GM12878 (cell line): ENCODE measurements around the gene MYO18B. TPM values are rescaled to one million over a fixed set of nuclear protein-coding genes. Genes with fewer than 3 reads are reported as not detected.

Experiments
- ATAC-seq: fragments of 200-7000 bp; cut with Tn5 transposase; 3 replicates; pipeline ENCODE4 v1.9.1; 2020; ENCODE audit warnings: mild to moderate bottlenecking, moderate library complexity
- BruUV-seq: library from RNA; stranded (reverse); fragments of 400-500 nt; replicated peaks from 2 replicates; lab custom pipeline; 2021; lab: Mats Ljungman, UMichigan
- CTCF ChIA-PET: fragments of 300-600 bp; sonication (Branson Sonifier 250); formaldehyde crosslinking; extraction: SDS; loops from one replicate; lab custom pipeline; 2021; ENCODE audit warnings: inconsistent platforms; lab: Yijun Ruan, JAX
- POLR2A ChIA-PET: fragments of 350-600 bp; formaldehyde crosslinking; extraction: SDS; loops from one replicate; lab custom pipeline; 2021; ENCODE audit warnings: inconsistent platforms; lab: Charles Lee
- RAD21 ChIA-PET: fragments of 300-600 bp; sonication (Branson Sonifier 250); formaldehyde crosslinking; loops from one replicate; lab custom pipeline; 2023; ENCODE audit warnings: antibody characterized with exemption; ENCODE audit not compliant: unreplicated experiment; lab: Charles Lee
- SMC1A ChIA-PET: fragments of 300-600 bp; sonication (Branson Sonifier 250); formaldehyde crosslinking; loops from one replicate; lab custom pipeline; 2023; ENCODE audit not compliant: unreplicated experiment, uncharacterized antibody; lab: Charles Lee
- DNase-seq: peaks from one replicate; pipeline ENCODE4 v3.0.0-alpha.2; 2011; ENCODE audit warnings: low read depth, low spot score
- FAIRE-seq: peaks from 3 replicates; lab custom pipeline; 2011; peaks lifted over from hg19 to GRCh38; lab: Jason Lieb, UNC
- H2AFZ ChIP-seq: 2 replicates; pipeline ENCODE4 v1.6.0; 2011; ENCODE audit warnings: low read depth, low read length, control low read depth; ENCODE audit not compliant: control insufficient read depth
- H3K27ac ChIP-seq: 2 replicates; pipeline ENCODE4 v1.5.1; 2011; ENCODE audit warnings: control low read depth; ENCODE audit not compliant: control insufficient read depth, insufficient read depth
- H3K27me3 ChIP-seq, 2 experiments: replicated peaks in 1 of 2; 2 replicates each; pipeline versions ENCODE4 v1.6.0 to v1.6.1; 2011; ENCODE audit warnings: low read length in 1 of 2; ENCODE audit not compliant: control insufficient read depth in 2 of 2, insufficient read depth in 2 of 2
- H3K36me3 ChIP-seq, 2 experiments: 2 replicates each; pipeline ENCODE4 v1.5.1; 2011; ENCODE audit warnings: low read length in 1 of 2; ENCODE audit not compliant: control insufficient read depth in 2 of 2, insufficient read depth in 2 of 2
- H3K4me1 ChIP-seq: 2 replicates; pipeline ENCODE4 v1.6.1; 2011; ENCODE audit warnings: mild to moderate bottlenecking, low read length, moderate library complexity, mixed read lengths; ENCODE audit not compliant: control insufficient read depth, insufficient read depth
- H3K4me2 ChIP-seq: 2 replicates; pipeline ENCODE4 v1.6.0; 2011; ENCODE audit warnings: control low read depth; ENCODE audit not compliant: control insufficient read depth, insufficient read depth
- H3K4me3 ChIP-seq: fragments of 200-600 bp; sonication (generic); 2 replicates; pipeline ENCODE4 v1.5.1; 2016
- H3K79me2 ChIP-seq: 2 replicates; pipeline ENCODE4 v1.6.0; 2011; ENCODE audit warnings: low read length; ENCODE audit not compliant: control insufficient read depth, insufficient read depth
- H3K9ac ChIP-seq: 2 replicates; pipeline ENCODE4 v1.8.0; 2011; ENCODE audit warnings: low read length, control low read depth, mixed read lengths; ENCODE audit not compliant: control insufficient read depth, insufficient read depth
- H3K9me3 ChIP-seq: replicated peaks from 3 replicates; pipeline ENCODE4 v1.5.1; 2011; ENCODE audit warnings: mild to moderate bottlenecking, low read length; ENCODE audit not compliant: control insufficient read depth, insufficient read depth
- H4K20me1 ChIP-seq: 2 replicates; pipeline ENCODE4 v1.6.0; 2011; ENCODE audit not compliant: control insufficient read depth, insufficient read depth
- ASH2L ChIP-seq: fragments of 300-600, 200-600 bp; sonication (generic); IDR thresholded peaks from 2 replicates; pipeline ENCODE4 v1.6.1; 2017; ENCODE audit warnings: low read depth, mild to moderate bottlenecking, borderline replicate concordance
- BCLAF1 ChIP-seq: fragments of 450-650 bp; IDR thresholded peaks from 2 replicates; pipeline ENCODE4 v1.6.1; 2017; ENCODE audit warnings: antibody characterized with exemption, mild to moderate bottlenecking, moderate library complexity
- CHD4 ChIP-seq: fragments of 200-600 bp; sonication (generic); IDR thresholded peaks from 2 replicates; pipeline ENCODE4 v1.6.1; 2016; ENCODE audit warnings: mild to moderate bottlenecking
- MLLT1 ChIP-seq: fragments of 450-650 bp; IDR thresholded peaks from 2 replicates; pipeline ENCODE4 v1.6.1; 2016; ENCODE audit warnings: mild to moderate bottlenecking
- MTA2 ChIP-seq: fragments of 450-650 bp; IDR thresholded peaks from 2 replicates; pipeline ENCODE4 v1.6.1; 2016; ENCODE audit warnings: low read depth, mild to moderate bottlenecking, moderate library complexity
- MXI1 ChIP-seq: fragments of 150-350 bp; IDR thresholded peaks from 2 replicates; pipeline ENCODE4 v1.6.1; 2011; ENCODE audit warnings: low read depth, mild to moderate bottlenecking, inconsistent platforms, low read length, improper control_type of control experiment
- NFIC ChIP-seq: IDR thresholded peaks from 2 replicates; pipeline ENCODE4 v1.6.1; 2012; ENCODE audit warnings: low read depth, mild to moderate bottlenecking, inconsistent platforms, low read length, moderate library complexity
- PKNOX1 ChIP-seq: fragments of 450-650 bp; IDR thresholded peaks from 2 replicates; pipeline ENCODE4 v1.6.1; 2016; ENCODE audit warnings: mild to moderate bottlenecking
- RAD51 ChIP-seq: fragments of 450-650 bp; IDR thresholded peaks from 2 replicates; pipeline ENCODE4 v1.6.1; 2016; ENCODE audit warnings: moderate library complexity, mild to moderate bottlenecking, inconsistent platforms
- SIN3A ChIP-seq: IDR thresholded peaks from 2 replicates; pipeline ENCODE4 v1.6.1; 2012; ENCODE audit warnings: low read depth, low read length, improper control_type of control experiment
- SUZ12 ChIP-seq: fragments of 200-600 bp; sonication (generic); IDR thresholded peaks from one replicate; pipeline ENCODE4 v1.6.1; 2018; ENCODE audit warnings: antibody characterized with exemption, mild to moderate bottlenecking; ENCODE audit not compliant: unreplicated experiment
- YY1 ChIP-seq: IDR thresholded peaks from 2 replicates; pipeline ENCODE4 v1.6.1; 2011; ENCODE audit warnings: low read depth, mild to moderate bottlenecking, low read length
- ZNF24 ChIP-seq: fragments of 450-650 bp; IDR thresholded peaks from 2 replicates; pipeline ENCODE4 v1.6.1; 2017; ENCODE audit warnings: antibody characterized with exemption, mild to moderate bottlenecking
- WGBS: methylation state at CpG from one replicate; pipeline ENCODE4 v1.1.6; 2016; ENCODE audit warnings: low lambda C conversion rate; ENCODE audit not compliant: insufficient replicate concordance, insufficient coverage; ENCODE audit errors: missing lambda C conversion rate; 5-methylcytosine and 5-hydroxymethylcytosine counted together
- in situ Hi-C: fragments of 300-500 bp; cut with MboI; formaldehyde crosslinking; loops from 9 replicates; pipeline ENCODE4 v1.14.3; 2018; ENCODE audit warnings: mixed read lengths
- intact Hi-C: fragments of 100-400 bp; cut with micrococcal nuclease; formaldehyde crosslinking; loops from one replicate; pipeline ENCODE4 v1.14.2; 2022; ENCODE audit not compliant: unreplicated experiment
- polyA plus RNA-seq, 11 experiments: library from polyadenylated mRNA; depleted of rRNA in 4 of 11; unstranded in 6 of 11; stranded (reverse) in 5 of 11; fragments of >200 nt; fragmentation: Nextera tagmentation in 4 of 11; fragmentation: Illumina TruSeq in 1 of 11; extraction: Ambion mirVana in 4 of 11; extraction: Trizol in 1 of 11; gene quantifications; 1 replicate in 1 of 11; 2 replicates in 10 of 11; pipeline versions ENCODE4 v1.2.1 to v1.2.3, GENCODE V29; 2011 to 2016; ENCODE audit warnings: inconsistent platforms in 2 of 11, missing spikeins in 2 of 11, low read depth in 1 of 11
- total RNA-seq, 4 experiments: library from RNA; depleted of rRNA in 3 of 4; stranded (reverse); fragments of >200 nt in 3 of 4; fragmentation: Illumina TruSeq in 1 of 4; extraction: Trizol in 1 of 4; gene quantifications; 2 replicates each; pipeline versions ENCODE4 v1.2.1 to v1.2.3, GENCODE V29; 2013 to 2021

The MYO18B gene
- total and polyA plus RNA-seq, 10 of the 15 experiments (the other 5 are each of a cell fraction or from before 2014, with no cell fraction given): 0.05 to 2.1 (median 0.51) TPM; not detected in 1

GRCh38 chr22:25750569-25751173, 8.7 kb downstream of the MYO18B start:
- DNase-seq: no peak
- in situ Hi-C loops (no loop called here), intact Hi-C loops (no loop called here)
- ChIA-PET RAD21 (interaction anchor here (0.8 to 1.9 kb wide), 6 partner anchors 15 to 207 kb away, joined by 3 to 9 read pairs (median 4); no protein-coding TSS in a partner anchor), POLR2A (interaction anchor here (0.9 kb wide), 1 partner anchor 21 kb away, joined by 3 read pairs; no protein-coding TSS in a partner anchor), SMC1A (interaction anchor here (0.8 to 2.3 kb wide), 6 partner anchors 12 to 255 kb away, joined by 3 to 7 read pairs (median 4); no protein-coding TSS in a partner anchor), CTCF (interaction anchor here (1.0 to 1.9 kb wide), 5 partner anchors 22 to 207 kb away, joined by 3 to 6 read pairs (median 3); no protein-coding TSS in a partner anchor)
- Histone ChIP-seq H3K4me1 (peaks cover 20% of the 10 kb centered on the region), H3K9ac (no peak overlapping the region), H3K79me2 (no peaks in the 10 kb centered on the region), H4K20me1 (no peaks in the 10 kb centered on the region), H2AFZ (no peak overlapping the region), H3K4me2 (no peak overlapping the region), H3K27me3 (no peaks in the 10 kb centered on the region), H3K9me3 (no peaks in the 10 kb centered on the region), H3K4me3 (no peak overlapping the region), H3K27ac (no peak overlapping the region), H3K36me3 (no peaks in the 10 kb centered on the region)
- no TSS peak for BruUV-seq
- no peak for TF ChIP-seq SUZ12
- TF ChIP-seq ZNF24: no peak
- TF ChIP-seq MXI1: no peak
- TF ChIP-seq PKNOX1: no peak
- TF ChIP-seq NFIC: no peak
- no peak for TF ChIP-seq ASH2L
- TF ChIP-seq SIN3A: no peak
- no peak for TF ChIP-seq MTA2
- no peak for TF ChIP-seq CHD4
- TF ChIP-seq BCLAF1: no peak
- no peak for TF ChIP-seq MLLT1
- TF ChIP-seq RAD51: no peak
- no peak for TF ChIP-seq YY1
- ATAC-seq: no peak
- FAIRE-seq: no peak
- WGBS: 69% methylated on average over 6 of the region's 6 CpGs
